PC-9 (cell line): Measurements from ENCODE around the gene BPHL. TPM values are rescaled to one million over a fixed set of nuclear protein-coding genes. Genes with fewer than 3 reads are reported as not detected.
"Not testable (repeated sequence)": the region's sequence is repeated elsewhere in the genome, so short reads cannot be mapped to it uniquely, and the experiment has no call there.

Source experiments
- BruUV-seq: library from RNA; stranded (reverse); fragments of 400-500 nt; replicated peaks from 2 replicates; lab custom pipeline; 2021; lab: Mats Ljungman, UMichigan
- CTCF ChIA-PET: fragments of 300-600 bp; sonication (Branson Sonifier 250); formaldehyde crosslinking; loops from one replicate; lab custom pipeline; 2022; ENCODE audit warnings: antibody characterized with exemption; lab: Charles Lee
- POLR2A ChIA-PET: fragments of 300-600 bp; sonication (Branson Sonifier 250); formaldehyde crosslinking; loops from one replicate; lab custom pipeline; 2022; ENCODE audit warnings: antibody characterized with exemption; ENCODE audit not compliant: unreplicated experiment; lab: Charles Lee
- DNase-seq, 2 experiments: peaks; one replicate each; pipeline versions ENCODE4 v3.0.0 to v3.0.0-alpha.2; 2015 to 2022; ENCODE audit warnings: mixed read lengths in 1 of 2
- H2AFZ ChIP-seq: fragments of 200-600 bp; sonication (generic); 2 replicates; pipeline ENCODE4 v1.8.1; 2017; ENCODE audit warnings: antibody characterized with exemption
- H3F3A ChIP-seq: fragments of 200-600 bp; sonication (generic); 2 replicates; pipeline ENCODE4 v1.8.1; 2017; ENCODE audit warnings: antibody characterized with exemption, mild to moderate bottlenecking, low read depth; ENCODE audit not compliant: insufficient read depth
- H3K27ac ChIP-seq: fragments of 200-600 bp; sonication (generic); 2 replicates; pipeline ENCODE4 v1.6.1; 2016; ENCODE audit warnings: mixed run types
- H3K27me3 ChIP-seq: fragments of 200-600 bp; sonication (generic); 2 replicates; pipeline ENCODE4 v1.6.1; 2016; ENCODE audit warnings: low read depth, mixed run types; ENCODE audit not compliant: insufficient read depth
- H3K36me3 ChIP-seq: fragments of 200-600 bp; sonication (generic); 2 replicates; pipeline ENCODE4 v1.6.1; 2016; ENCODE audit warnings: low read depth, mixed run types
- H3K4me1 ChIP-seq: fragments of 200-600 bp; sonication (generic); replicated peaks from 2 replicates; pipeline ENCODE4 v1.6.1; 2016; ENCODE audit warnings: mixed run types; ENCODE audit not compliant: insufficient read depth
- H3K4me2 ChIP-seq: fragments of 200-600 bp; sonication (generic); 2 replicates; pipeline ENCODE4 v1.6.1; 2017; ENCODE audit warnings: mixed run types
- H3K4me3 ChIP-seq: fragments of 200-600 bp; sonication (generic); 2 replicates; pipeline ENCODE4 v1.6.1; 2016; ENCODE audit warnings: mixed run types
- H3K79me2 ChIP-seq: fragments of 200-600 bp; sonication (generic); 2 replicates; pipeline ENCODE4 v1.6.1; 2017; ENCODE audit warnings: low read depth, mixed run types
- H3K9me2 ChIP-seq: fragments of 200-600 bp; sonication (generic); 2 replicates; pipeline ENCODE4 v1.8.1; 2017; ENCODE audit warnings: mild to moderate bottlenecking; ENCODE audit not compliant: insufficient read depth
- H3K9me3 ChIP-seq: fragments of 200-600 bp; sonication (generic); 2 replicates; pipeline ENCODE4 v1.8.1; 2016; ENCODE audit warnings: low read depth; ENCODE audit not compliant: insufficient read depth
- H4K20me1 ChIP-seq: fragments of 200-600 bp; sonication (generic); 2 replicates; pipeline ENCODE4 v1.8.1; 2017; ENCODE audit not compliant: insufficient read depth
- CTCF ChIP-seq: fragments of 200-600 bp; sonication (generic); conservative IDR thresholded peaks from 2 replicates; pipeline ENCODE4 v1.6.1; 2017; ENCODE audit warnings: mixed run types, antibody characterized with exemption, mild to moderate bottlenecking, moderate library complexity
- EZH2 ChIP-seq: fragments of 200-600 bp; sonication (generic); IDR thresholded peaks from 2 replicates; pipeline ENCODE4 v1.8.0; 2017; ENCODE audit warnings: antibody characterized with exemption, low read depth
- intact Hi-C: fragments of 100-400 bp; cut with micrococcal nuclease; formaldehyde crosslinking; loops from one replicate; pipeline ENCODE4 v1.10.0; 2022; ENCODE audit not compliant: unreplicated experiment
- total RNA-seq: library from RNA; stranded (reverse); gene quantifications from 2 replicates; pipeline ENCODE4 v1.2.3, GENCODE V29; 2021

Gene BPHL
- total RNA-seq, 1 experiment from 2014 or later, result 23.7 TPM

GRCh38 chr6:3077430-3077829, 41.1 kb upstream of the BPHL start:
- Histone ChIP-seq H3K4me2 (no peak overlapping the region), H4K20me1 (peaks cover 6% of the 10 kb centered on the region), H3K27ac (no peak overlapping the region), H3K4me1 (no peaks in the 10 kb centered on the region), H3K9me2 (no peaks in the 10 kb centered on the region), H3K79me2 (peaks cover 32% of the 10 kb centered on the region), H2AFZ (no peak overlapping the region), H3K4me3 (no peak overlapping the region), H3K27me3 (no peaks in the 10 kb centered on the region), H3F3A (no peaks in the 10 kb centered on the region), H3K9me3 (no peaks in the 10 kb centered on the region), H3K36me3 (no peaks in the 10 kb centered on the region)
- TF ChIP-seq CTCF, result no peak
- no peak for TF ChIP-seq EZH2
- ChIA-PET POLR2A (no interaction called here), CTCF (no interaction called here)
- no peak for DNase-seq
- intact Hi-C loops, result no loop called here
- BruUV-seq, result no TSS peak

GRCh38 chr6:3078952-3079351, 39.6 kb upstream of the BPHL start:
- BruUV-seq, CTCF ChIA-PET: not testable (repeated sequence)

GRCh38 chr6:3079682-3080081, 38.8 kb upstream of the BPHL start:
- no peak overlapping the region for H3K4me2 ChIP-seq
- no peaks in the 10 kb centered on the region for H3K4me1 ChIP-seq
- H3K9me3 ChIP-seq, result no peaks in the 10 kb centered on the region
- intact Hi-C loops, result no loop called here
- no peaks in the 10 kb centered on the region for H3K36me3 ChIP-seq
- no peak overlapping the region for H3K27ac ChIP-seq
- CTCF ChIA-PET, result no interaction called here
- no peaks in the 10 kb centered on the region for H3F3A ChIP-seq
- peaks cover 15% of the 10 kb centered on the region; the same call in 1 of the 2 replicates for H3K79me2 ChIP-seq
- no peak overlapping the region for H3K4me3 ChIP-seq
- no peaks in the 10 kb centered on the region for H3K9me2 ChIP-seq
- H3K27me3 ChIP-seq, result no peaks in the 10 kb centered on the region
- no TSS peak for BruUV-seq
- H4K20me1 ChIP-seq, result peaks cover 6% of the 10 kb centered on the region
- no peak overlapping the region for H2AFZ ChIP-seq
- no peak for TF ChIP-seq EZH2
- no peak for TF ChIP-seq CTCF
- DNase-seq, result no peak
- POLR2A ChIA-PET, result interaction anchor here (0.6 kb wide), 1 partner anchor 432 kb away, joined by 3 read pairs; no protein-coding TSS in a partner anchor

More at GRCh38 chr6:3078952-3079351, 39.6 kb upstream of the BPHL start:
- peaks cover 19% of the 10 kb centered on the region for H3K79me2 ChIP-seq
- H3K4me2 ChIP-seq, H3K27ac ChIP-seq, DNase-seq, H3F3A ChIP-seq, H3K27me3 ChIP-seq, H2AFZ ChIP-seq, intact Hi-C loops, H3K4me3 ChIP-seq, H3K9me2 ChIP-seq, H4K20me1 ChIP-seq, H3K4me1 ChIP-seq, H3K9me3 ChIP-seq, POLR2A ChIA-PET, H3K36me3 ChIP-seq: not testable (repeated sequence)

- Histone ChIP-seq H3F3A (no peaks in the 10 kb centered on the region), H3K79me2 (no peaks in the 10 kb centered on the region), H3K27me3 (no peaks in the 10 kb centered on the region), H3K9me3 (no peaks in the 10 kb centered on the region), H2AFZ (no peak overlapping the region), H3K4me1 (no peaks in the 10 kb centered on the region), H3K36me3 (no peaks in the 10 kb centered on the region), H3K27ac (no peak overlapping the region), H3K4me2 (no peak overlapping the region), H3K9me2 (no peaks in the 10 kb centered on the region), H3K4me3 (no peak overlapping the region), H4K20me1 (no peaks in the 10 kb centered on the region)
- ChIA-PET CTCF (no interaction called here), POLR2A (no interaction called here)
- intact Hi-C loops, result no loop called here
- TF ChIP-seq EZH2, result no peak
- no peak for TF ChIP-seq CTCF
- no peak for DNase-seq
- BruUV-seq, result no TSS peak
Observed at GRCh38 chr6:3081960-3082359, 36.6 kb upstream of the BPHL start.
